NCI-H2029 (cell line): ENCODE measurements around the gene SORT1.
"Not testable (repeated sequence)": the region's sequence is repeated elsewhere in the genome, so short reads cannot be mapped to it uniquely, and the experiment has no call there.

Experiments used
- DNase-seq: peaks from one replicate; lab custom pipeline; 2025; lab: John Stamatoyannopoulos, UW

The SORT1 gene

GRCh38 chr1:109298666-109299557 is 98.8 kb downstream of the SORT1 start:
- DNase-seq: no peak

GRCh38 chr1:109296782-109297181 is 100.9 kb downstream of the SORT1 start:
- DNase-seq: no peak

GRCh38 chr1:109295712-109296415 is 101.9 kb downstream of the SORT1 start:
- DNase-seq: no peak

GRCh38 chr1:109294481-109294880 is 103.2 kb downstream of the SORT1 start:
- DNase-seq: no peak

GRCh38 chr1:109293026-109293425 is 104.7 kb downstream of the SORT1 start:
- no peak for DNase-seq

- DNase-seq: no peak
Observed at GRCh38 chr1:109292364-109292763, 105.4 kb downstream of the SORT1 start.

- no peak for DNase-seq
Observed at GRCh38 chr1:109290998-109291397, 106.7 kb downstream of the SORT1 start.

GRCh38 chr1:109290137-109290536 is 107.6 kb downstream of the SORT1 start:
- DNase-seq: no peak

- DNase-seq: not testable (repeated sequence)
Observed at GRCh38 chr1:109286762-109287161, 111.0 kb downstream of the SORT1 start.

- DNase-seq: no peak
Observed at GRCh38 chr1:109283748-109284600, 113.7 kb downstream of the SORT1 start.

GRCh38 chr1:109282952-109283747 is 114.6 kb downstream of the SORT1 start, which contains the start of gene PSRC1:
PSRC1 (minus strand) TSS chr1:109283145.
- DNase-seq: peak; percentile 95

- DNase-seq: no peak
Observed at GRCh38 chr1:109282497-109282951, 115.2 kb downstream of the SORT1 start.

GRCh38 chr1:109281680-109282496 is 115.8 kb downstream of the SORT1 start:
- DNase-seq: no peak

- no peak for DNase-seq
Observed at GRCh38 chr1:109280862-109281261, 116.9 kb downstream of the SORT1 start.

GRCh38 chr1:109279615-109280278 is 118.0 kb downstream of the SORT1 start:
- no peak for DNase-seq

- peak; percentile 55 for DNase-seq
Observed at GRCh38 chr1:109277434-109278204, 120.1 kb downstream of the SORT1 start.

GRCh38 chr1:109275706-109276345 is 121.9 kb downstream of the SORT1 start:
- DNase-seq: no peak
